ENCODE results near the gene BLMH. TPM values are rescaled to one million over a fixed set of nuclear protein-coding genes. Genes with fewer than 3 reads are reported as not detected.

The BLMH gene
- total RNA-seq, 1 experiment from 2014 or later, result 28.3 TPM

- H3K36me3 Mint-ChIP-seq (ENCODE audit: insufficient read depth, unreplicated experiment), result peaks cover 35% of the 10 kb centered on the region
- H3K4me3 Mint-ChIP-seq (ENCODE audit: unreplicated experiment), result no peak overlapping the region
- intact Hi-C loops (cut with micrococcal nuclease), result no loop called here
- BruUV-seq (replicated peaks), result no TSS peak
- H3K9me3 Mint-ChIP-seq (ENCODE audit: unreplicated experiment), result no peaks in the 10 kb centered on the region
- H3K4me1 Mint-ChIP-seq (ENCODE audit: insufficient read depth, unreplicated experiment), result no peaks in the 10 kb centered on the region
- TF ChIP-seq, protein P1, sequence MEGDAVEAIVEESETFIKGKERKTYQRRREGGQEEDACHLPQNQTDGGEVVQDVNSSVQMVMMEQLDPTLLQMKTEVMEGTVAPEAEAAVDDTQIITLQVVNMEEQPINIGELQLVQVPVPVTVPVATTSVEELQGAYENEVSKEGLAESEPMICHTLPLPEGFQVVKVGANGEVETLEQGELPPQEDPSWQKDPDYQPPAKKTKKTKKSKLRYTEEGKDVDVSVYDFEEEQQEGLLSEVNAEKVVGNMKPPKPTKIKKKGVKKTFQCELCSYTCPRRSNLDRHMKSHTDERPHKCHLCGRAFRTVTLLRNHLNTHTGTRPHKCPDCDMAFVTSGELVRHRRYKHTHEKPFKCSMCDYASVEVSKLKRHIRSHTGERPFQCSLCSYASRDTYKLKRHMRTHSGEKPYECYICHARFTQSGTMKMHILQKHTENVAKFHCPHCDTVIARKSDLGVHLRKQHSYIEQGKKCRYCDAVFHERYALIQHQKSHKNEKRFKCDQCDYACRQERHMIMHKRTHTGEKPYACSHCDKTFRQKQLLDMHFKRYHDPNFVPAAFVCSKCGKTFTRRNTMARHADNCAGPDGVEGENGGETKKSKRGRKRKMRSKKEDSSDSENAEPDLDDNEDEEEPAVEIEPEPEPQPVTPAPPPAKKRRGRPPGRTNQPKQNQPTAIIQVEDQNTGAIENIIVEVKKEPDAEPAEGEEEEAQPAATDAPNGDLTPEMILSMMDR (IDR thresholded peaks at IDR 0.05; ENCODE audit: unreplicated experiment), result no peak
- DNase-seq (ENCODE audit: unreplicated experiment), result no peak
- CTCF ChIA-PET, result no interaction called here
- H3K27me3 Mint-ChIP-seq (ENCODE audit: insufficient read depth, unreplicated experiment), result no peaks in the 10 kb centered on the region
- POLR2A ChIA-PET, result interaction anchor here (0.6 kb wide), 2 partner anchors 108 to 311 kb away, joined by 3 read pairs; no protein-coding TSS in a partner anchor
- H3K27ac Mint-ChIP-seq (ENCODE audit: low read depth, unreplicated experiment), result no peak overlapping the region
Measured at GRCh38 chr17:30256756-30257506, 34.8 kb downstream of the BLMH start.

- CTCF ChIA-PET, result interaction anchor here (0.7 kb wide), 2 partner anchors 44 to 62 kb away, joined by 3 read pairs; no protein-coding TSS in a partner anchor
- intact Hi-C loops (cut with micrococcal nuclease), result no loop called here
- Mint-ChIP-seq H3K27me3 (ENCODE audit: insufficient read depth, unreplicated experiment) (no peaks in the 10 kb centered on the region), H3K4me3 (ENCODE audit: unreplicated experiment) (no peak overlapping the region), H3K36me3 (ENCODE audit: insufficient read depth, unreplicated experiment) (peaks cover 28% of the 10 kb centered on the region), H3K27ac (ENCODE audit: low read depth, unreplicated experiment) (no peak overlapping the region), H3K9me3 (ENCODE audit: unreplicated experiment) (no peaks in the 10 kb centered on the region), H3K4me1 (ENCODE audit: insufficient read depth, unreplicated experiment) (no peaks in the 10 kb centered on the region)
- POLR2A ChIA-PET, result no interaction called here
- no peak for DNase-seq (ENCODE audit: unreplicated experiment)
- TF ChIP-seq, protein P1 (IDR thresholded peaks at IDR 0.05; ENCODE audit: unreplicated experiment), result no peak
- BruUV-seq (replicated peaks), result no TSS peak
Measured at GRCh38 chr17:30254150-30254549, 37.6 kb downstream of the BLMH start.

DNA sequence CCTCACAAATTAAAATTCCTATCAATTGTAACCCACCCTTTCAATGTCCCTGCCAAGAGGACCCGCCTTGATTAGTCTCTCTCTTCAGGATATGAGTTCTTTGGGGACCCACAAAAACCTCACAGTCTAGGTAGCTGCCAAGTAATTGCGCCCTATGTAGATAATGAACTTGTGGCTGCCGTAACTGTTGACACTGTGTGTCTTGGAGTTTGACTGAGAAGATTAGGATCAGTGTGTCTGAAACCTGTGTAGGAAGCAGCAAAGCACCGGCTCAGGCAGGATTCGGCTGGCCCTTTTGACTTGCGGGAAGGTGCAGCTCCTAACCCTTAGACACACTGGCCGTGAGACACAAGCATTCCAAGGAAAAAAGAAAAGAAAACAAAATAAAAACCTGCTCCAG, 38.4 kb downstream of the BLMH start:
- no peak for DNase-seq (ENCODE audit: unreplicated experiment)
- intact Hi-C loops (cut with micrococcal nuclease), result no loop called here
- peaks cover 28% of the 10 kb centered on the region for H3K36me3 Mint-ChIP-seq (ENCODE audit: insufficient read depth, unreplicated experiment)
- TF ChIP-seq, protein P1 (IDR thresholded peaks at IDR 0.05; ENCODE audit: unreplicated experiment), result no peak
- no peaks in the 10 kb centered on the region for H3K9me3 Mint-ChIP-seq (ENCODE audit: unreplicated experiment)
- ChIA-PET CTCF (no interaction called here), POLR2A (no interaction called here)
- BruUV-seq (replicated peaks), result no TSS peak
- H3K4me3 Mint-ChIP-seq (ENCODE audit: unreplicated experiment), result no peak overlapping the region
- H3K4me1 Mint-ChIP-seq (ENCODE audit: insufficient read depth, unreplicated experiment), result no peaks in the 10 kb centered on the region
- H3K27ac Mint-ChIP-seq (ENCODE audit: low read depth, unreplicated experiment), result no peak overlapping the region
- no peaks in the 10 kb centered on the region for H3K27me3 Mint-ChIP-seq (ENCODE audit: insufficient read depth, unreplicated experiment)

DNA sequence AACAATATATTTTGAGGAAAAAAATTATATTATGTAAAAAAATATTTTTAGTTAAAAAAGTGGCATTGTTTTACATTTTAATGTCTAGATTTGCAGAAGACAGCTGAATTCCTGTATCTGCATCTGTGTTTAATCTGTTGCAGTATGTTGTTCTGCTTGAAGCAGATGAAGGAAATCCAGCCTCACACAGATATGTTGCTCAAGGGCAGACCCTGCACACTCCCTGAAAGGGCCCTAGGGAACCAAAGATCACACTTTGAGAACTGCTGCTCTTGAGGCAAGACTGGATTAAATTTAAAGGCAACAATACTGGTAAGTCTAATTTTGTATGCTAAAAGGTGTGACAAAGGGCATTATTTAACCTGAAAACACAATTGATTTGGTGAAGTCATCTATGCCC, 39.8 kb downstream of the BLMH start:
- intact Hi-C loops (cut with micrococcal nuclease), result no loop called here
- Mint-ChIP-seq H3K9me3 (ENCODE audit: unreplicated experiment) (no peaks in the 10 kb centered on the region), H3K27me3 (ENCODE audit: insufficient read depth, unreplicated experiment) (no peaks in the 10 kb centered on the region), H3K27ac (ENCODE audit: low read depth, unreplicated experiment) (no peak overlapping the region), H3K4me3 (ENCODE audit: unreplicated experiment) (no peak overlapping the region), H3K4me1 (ENCODE audit: insufficient read depth, unreplicated experiment) (no peaks in the 10 kb centered on the region), H3K36me3 (ENCODE audit: insufficient read depth, unreplicated experiment) (peaks cover 42% of the 10 kb centered on the region)
- BruUV-seq (replicated peaks), result no TSS peak
- TF ChIP-seq, protein P1 (IDR thresholded peaks at IDR 0.05; ENCODE audit: unreplicated experiment), result no peak
- no peak for DNase-seq (ENCODE audit: unreplicated experiment)
- CTCF ChIA-PET, result no interaction called here
- POLR2A ChIA-PET, result interaction anchor here (0.7 to 1.0 kb wide), 2 partner anchors 61 to 148 kb away, joined by 3 read pairs; no protein-coding TSS in a partner anchor

All from MCF 10A (cell line).